PC-3 (cell line): ENCODE measurements around the gene RFX1.

Experiments used
- EZH2 ChIP-seq: fragments of 300-600 bp; sonication (generic); IDR thresholded peaks from one replicate; pipeline ENCODE4 v1.6.1; 2017; ENCODE audit warnings: antibody characterized with exemption, mild to moderate bottlenecking, low read length; ENCODE audit not compliant: unreplicated experiment
- EZH2phosphoT487 ChIP-seq: fragments of 300-600 bp; sonication (generic); IDR thresholded peaks from 2 replicates; pipeline ENCODE4 v1.6.1; 2018; ENCODE audit warnings: mild to moderate bottlenecking, antibody characterized with exemption, low read length, borderline replicate concordance
- TF ChIP-seq, protein P1 (sequence below): fragments of 300-600 bp; sonication (generic); conservative IDR thresholded peaks from 2 replicates; pipeline ENCODE4 v1.5.1; 2017; ENCODE audit warnings: antibody characterized with exemption, low read depth, mild to moderate bottlenecking, low read length

DNA sequence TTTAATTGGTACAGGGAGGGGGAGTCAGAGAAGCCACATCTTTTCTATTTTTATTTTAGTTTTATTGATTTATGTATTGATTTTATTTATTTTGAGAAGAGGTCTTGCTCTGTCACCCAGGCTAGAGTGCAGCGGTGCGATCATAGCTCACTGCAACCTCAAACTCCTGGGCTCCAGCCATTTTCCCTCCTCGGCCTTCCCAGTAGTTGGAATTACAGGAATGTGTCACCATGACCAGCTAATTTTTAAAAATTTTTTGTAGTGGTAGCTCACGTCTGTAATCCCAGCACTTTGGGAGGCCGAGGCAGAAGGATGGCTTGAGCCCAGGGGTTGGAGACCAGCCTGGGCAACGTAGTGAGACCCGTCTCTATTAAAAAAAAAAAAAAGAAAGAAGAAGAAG is 29.6 kb upstream of the RFX1 start:
- TF ChIP-seq, protein P1, sequence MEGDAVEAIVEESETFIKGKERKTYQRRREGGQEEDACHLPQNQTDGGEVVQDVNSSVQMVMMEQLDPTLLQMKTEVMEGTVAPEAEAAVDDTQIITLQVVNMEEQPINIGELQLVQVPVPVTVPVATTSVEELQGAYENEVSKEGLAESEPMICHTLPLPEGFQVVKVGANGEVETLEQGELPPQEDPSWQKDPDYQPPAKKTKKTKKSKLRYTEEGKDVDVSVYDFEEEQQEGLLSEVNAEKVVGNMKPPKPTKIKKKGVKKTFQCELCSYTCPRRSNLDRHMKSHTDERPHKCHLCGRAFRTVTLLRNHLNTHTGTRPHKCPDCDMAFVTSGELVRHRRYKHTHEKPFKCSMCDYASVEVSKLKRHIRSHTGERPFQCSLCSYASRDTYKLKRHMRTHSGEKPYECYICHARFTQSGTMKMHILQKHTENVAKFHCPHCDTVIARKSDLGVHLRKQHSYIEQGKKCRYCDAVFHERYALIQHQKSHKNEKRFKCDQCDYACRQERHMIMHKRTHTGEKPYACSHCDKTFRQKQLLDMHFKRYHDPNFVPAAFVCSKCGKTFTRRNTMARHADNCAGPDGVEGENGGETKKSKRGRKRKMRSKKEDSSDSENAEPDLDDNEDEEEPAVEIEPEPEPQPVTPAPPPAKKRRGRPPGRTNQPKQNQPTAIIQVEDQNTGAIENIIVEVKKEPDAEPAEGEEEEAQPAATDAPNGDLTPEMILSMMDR: no peak
- TF ChIP-seq EZH2 (no peak), EZH2phosphoT487 (no peak)
